NCI-H2081 (cell line): ENCODE results near the gene SMTNL1.

Source experiments
- DNase-seq, 2 experiments: peaks; one replicate each; lab custom pipeline; 2025; lab: John Stamatoyannopoulos, UW

SMTNL1 gene

DNA sequence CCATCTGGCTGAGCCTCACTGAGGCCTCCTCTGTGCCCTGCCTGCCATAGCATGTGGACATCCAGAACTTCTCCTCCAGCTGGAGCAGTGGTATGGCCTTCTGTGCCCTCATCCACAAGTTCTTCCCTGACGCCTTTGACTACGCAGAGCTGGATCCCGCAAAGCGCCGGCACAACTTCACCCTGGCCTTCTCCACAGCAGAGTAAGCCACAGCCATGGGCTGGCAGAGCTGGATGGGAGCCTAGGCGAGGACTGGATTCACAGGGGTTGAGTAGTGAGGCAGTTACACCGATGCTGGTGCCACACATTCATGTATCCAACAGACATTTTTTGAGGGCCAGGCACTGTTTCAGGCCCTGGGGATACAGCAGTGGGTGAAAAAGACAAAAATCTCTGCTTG is 9.1 kb downstream of the SMTNL1 start:
- no peak for DNase-seq

DNA sequence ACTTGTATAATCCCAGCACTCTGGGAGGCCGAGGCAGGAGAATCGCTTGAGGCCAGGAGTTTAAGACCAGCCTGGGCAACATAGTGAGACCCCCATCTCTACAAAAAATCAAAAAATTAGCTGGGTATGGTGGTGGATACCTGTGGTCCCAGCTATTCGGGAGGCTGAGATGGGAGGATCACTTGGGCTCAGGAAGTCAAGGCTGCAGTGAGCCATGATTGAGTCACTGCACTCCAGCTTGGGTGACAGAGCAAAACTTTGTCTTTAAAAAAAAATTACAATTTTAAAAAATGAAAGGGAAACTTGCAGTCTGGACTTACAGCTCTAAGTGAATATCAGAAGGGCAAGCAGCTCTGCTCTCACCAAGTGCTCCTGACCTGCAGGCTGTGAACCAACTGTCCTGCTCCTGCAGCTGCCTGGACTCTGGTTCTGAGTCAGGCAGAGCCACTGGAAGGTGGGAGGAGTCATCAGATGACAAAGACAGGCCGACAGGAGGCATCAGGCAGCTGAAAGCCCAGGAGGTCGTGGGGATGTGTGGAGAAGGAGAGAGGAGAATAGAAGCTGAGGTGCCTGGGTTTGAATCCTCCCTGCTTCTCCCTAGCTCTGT is 9.6 kb downstream of the SMTNL1 start:
- DNase-seq, result no peak

DNA sequence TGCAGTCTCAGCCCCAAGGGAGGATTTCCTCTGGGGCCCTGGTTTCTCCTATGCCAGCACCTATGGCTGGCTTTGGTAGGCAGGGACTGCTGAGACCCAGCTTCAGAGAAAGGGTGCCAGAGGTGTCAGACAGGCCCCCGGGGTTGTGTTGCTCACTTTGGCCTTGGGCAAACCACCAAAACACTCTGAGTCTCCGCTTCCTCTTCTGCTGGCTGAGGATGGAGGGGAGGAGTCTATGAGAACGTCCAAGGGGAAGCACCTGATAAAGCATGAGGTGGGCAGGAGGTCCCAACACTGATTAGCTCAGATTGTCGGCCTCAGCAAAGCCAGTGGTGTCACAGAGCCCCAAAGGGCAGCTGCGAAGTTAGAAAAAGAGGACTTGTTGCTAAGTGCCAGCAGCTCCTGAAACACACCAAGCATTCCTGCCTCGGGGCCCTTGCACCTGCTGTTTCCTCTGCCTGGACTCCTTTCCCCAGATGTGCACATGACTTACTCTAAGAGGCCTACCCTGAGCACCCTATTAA is 10.5 kb downstream of the SMTNL1 start:
- no peak for DNase-seq

DNA sequence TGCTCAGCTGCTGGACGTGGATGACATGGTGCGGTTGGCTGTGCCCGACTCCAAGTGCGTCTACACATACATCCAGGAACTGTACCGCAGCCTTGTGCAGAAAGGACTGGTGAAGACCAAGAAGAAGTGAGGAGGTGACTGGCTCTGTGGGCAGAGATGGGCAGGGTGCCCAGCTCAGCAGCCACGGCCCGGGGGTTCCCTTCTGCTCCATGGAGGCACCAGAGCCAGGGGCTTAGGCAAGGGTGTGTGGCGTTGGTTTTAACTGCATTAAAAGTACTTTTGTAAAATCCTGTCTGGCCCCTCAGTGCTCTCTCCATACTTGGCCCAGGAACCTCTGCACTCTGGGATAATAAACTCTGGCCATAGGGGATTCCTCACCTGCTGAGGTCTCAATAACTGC is 12.6 kb downstream of the SMTNL1 start:
- no peak for DNase-seq

- no peak for DNase-seq
Observed at GRCh38 chr11:57551941-57552340, 14.5 kb downstream of the SMTNL1 start.

- DNase-seq, result no peak
Observed at GRCh38 chr11:57552479-57552878, 15.1 kb downstream of the SMTNL1 start.

GRCh38 chr11:57555393-57555792 is 18.0 kb downstream of the SMTNL1 start:
- no peak for DNase-seq

DNA sequence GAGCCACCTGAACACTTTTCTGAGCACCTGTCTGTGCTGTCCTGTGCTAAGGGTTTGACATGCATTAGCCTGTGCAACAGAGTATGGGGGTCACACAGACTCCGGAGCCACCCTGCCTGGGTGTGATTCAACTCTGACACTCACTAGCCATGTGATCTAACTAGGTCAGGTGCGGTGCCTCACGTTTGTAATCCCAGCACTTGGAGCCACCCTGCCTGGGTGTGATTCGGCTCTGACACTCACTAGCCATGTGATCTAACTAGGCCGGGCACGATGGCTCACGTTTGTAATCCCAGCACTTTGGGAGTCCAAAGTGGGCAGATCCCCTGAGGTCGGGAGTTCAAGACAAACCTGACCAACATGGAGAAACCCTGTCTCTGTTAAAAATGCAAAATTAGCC is 18.6 kb downstream of the SMTNL1 start:
- no peak for DNase-seq

DNA sequence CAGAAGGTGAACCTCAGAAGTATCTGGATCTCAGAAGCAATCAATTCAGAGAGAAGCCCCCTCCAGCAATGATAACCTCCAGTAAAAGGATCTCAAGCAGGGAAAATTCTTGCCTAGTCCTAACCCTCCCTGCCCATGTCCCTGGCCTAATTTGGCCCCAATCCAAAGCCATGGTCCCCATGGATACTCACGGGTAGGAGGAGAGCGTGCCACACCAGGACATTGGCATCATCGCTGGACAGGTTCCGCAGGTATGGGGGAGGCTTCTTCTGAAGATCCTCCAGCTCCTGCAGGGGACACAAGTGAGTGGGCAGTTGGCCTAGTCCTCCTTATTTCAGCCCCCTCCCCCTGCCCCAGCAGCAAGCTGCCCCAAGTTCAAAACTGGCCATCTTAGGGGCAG is 22.8 kb downstream of the SMTNL1 start:
- DNase-seq, result no peak

DNA sequence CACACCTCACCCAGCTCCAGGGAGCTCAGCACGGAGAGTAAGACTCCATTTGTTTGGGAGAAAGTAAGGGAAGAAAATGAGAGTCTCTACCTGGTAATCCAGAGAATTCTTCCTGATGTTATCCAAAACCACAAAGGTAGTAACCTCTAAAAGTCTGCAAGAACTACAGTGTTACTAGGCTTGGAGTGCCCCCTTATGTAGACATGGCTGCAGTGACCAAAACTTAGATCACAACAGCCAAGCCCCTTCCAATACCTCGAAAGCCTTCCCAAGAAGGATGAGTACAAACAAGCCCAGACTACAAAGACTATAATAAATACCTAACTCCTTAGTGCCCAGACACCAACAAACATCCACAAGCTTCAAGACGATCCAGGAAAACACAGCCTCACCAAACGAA is 25.2 kb downstream of the SMTNL1 start:
- no peak for DNase-seq

DNA sequence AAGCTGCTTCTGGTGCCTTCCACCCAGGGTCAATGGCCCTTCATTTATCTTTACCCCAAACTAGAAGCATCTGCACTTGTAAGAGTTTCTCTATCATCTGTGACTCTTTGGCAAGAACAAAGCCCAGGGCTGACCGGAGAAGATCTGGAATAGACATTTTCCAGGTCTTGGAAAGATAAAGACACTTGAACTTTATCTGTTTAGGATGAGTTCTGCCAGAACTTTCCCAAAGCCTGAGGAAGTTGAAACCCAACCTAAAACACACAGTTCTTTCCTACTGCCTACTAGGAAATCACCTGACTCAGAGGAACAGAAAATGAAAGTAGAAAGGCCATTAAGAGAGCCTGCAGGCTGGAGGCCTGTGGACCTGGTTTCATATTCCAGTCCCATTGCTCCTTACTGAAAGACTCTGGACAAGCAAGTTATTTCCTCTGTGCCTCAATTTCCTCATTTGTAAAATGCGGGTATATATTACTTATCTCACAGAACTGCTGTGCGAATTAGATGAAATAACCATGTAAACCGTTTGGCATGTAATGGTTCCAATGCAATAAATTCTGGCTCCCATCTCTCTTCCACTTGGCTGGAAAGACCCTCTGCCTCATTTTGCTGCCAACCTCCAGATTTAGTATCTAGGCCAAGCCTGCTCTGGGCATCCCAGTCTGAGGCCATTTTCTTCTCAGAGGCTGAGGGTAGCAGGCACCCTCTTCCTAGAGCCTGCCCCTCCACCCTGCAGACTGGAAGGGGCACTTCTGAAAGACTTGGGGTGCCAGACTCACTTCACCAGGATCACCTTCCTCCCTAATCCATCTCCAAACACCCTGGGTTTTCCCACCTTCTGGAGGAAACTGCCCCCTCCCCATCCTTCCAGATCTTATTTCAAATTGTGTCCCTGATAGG is 28.9 kb downstream of the SMTNL1 start:
- no peak for DNase-seq

- no peak for DNase-seq
Observed at GRCh38 chr11:57566905-57567514, 29.6 kb downstream of the SMTNL1 start.

GRCh38 chr11:57567515-57568329 is 30.3 kb downstream of the SMTNL1 start, which contains the start of gene UBE2L6:
TSS of gene UBE2L6 (minus strand) at chr11:57567672. CDS start at chr11:57567611, 61 bp downstream.
- peak; percentile 56 to 65 for DNase-seq

GRCh38 chr11:57568330-57568766 is 31.0 kb downstream of the SMTNL1 start:
- no peak for DNase-seq

DNA sequence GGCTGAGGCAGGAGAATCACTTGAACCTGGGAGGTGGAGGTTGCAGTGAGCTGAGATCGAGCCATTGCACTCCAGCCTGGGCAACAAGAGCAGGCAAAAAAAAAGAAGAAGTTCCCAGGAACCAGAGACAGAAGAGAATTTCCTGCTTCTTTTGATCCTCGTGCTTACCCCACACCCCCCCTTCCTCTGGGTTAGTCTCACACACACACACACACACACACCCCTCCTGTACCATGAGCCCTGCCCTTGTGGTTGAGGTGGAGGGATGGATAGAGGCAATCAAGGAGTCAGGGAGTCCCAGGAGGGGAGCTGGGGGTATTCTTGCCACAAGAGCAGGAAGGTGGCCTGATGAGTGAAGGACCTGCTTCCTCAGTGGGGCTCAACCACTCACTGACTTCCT is 34.2 kb downstream of the SMTNL1 start:
- DNase-seq, result no peak

GRCh38 chr11:57574061-57574460 is 36.7 kb downstream of the SMTNL1 start:
- DNase-seq, result no peak

GRCh38 chr11:57584341-57584740 is 46.9 kb downstream of the SMTNL1 start:
- DNase-seq, result no peak

DNA sequence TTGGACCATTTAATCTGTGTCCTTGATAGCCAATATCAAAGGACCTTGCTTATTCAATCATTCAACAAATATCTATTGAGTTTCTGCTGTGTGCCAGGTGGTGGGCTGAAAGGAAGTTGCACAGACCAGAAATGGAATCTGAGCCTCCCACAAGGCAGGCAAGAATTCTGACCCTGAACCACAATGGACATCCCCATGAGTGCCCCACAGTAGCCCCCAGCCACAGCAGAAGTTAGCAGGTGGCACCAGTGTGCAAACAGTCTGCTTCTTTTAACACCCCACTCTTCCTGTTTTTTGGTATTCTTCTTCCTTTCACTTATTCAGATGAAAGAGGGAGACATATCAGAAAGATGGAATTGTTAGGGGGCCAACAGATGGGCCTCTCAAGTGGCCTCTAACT is 47.9 kb downstream of the SMTNL1 start:
- DNase-seq, result no peak

- DNase-seq, result no peak
Observed at GRCh38 chr11:57586711-57587245, 49.4 kb downstream of the SMTNL1 start.

- no peak for DNase-seq
Observed at GRCh38 chr11:57588046-57588710, 50.8 kb downstream of the SMTNL1 start.

DNA sequence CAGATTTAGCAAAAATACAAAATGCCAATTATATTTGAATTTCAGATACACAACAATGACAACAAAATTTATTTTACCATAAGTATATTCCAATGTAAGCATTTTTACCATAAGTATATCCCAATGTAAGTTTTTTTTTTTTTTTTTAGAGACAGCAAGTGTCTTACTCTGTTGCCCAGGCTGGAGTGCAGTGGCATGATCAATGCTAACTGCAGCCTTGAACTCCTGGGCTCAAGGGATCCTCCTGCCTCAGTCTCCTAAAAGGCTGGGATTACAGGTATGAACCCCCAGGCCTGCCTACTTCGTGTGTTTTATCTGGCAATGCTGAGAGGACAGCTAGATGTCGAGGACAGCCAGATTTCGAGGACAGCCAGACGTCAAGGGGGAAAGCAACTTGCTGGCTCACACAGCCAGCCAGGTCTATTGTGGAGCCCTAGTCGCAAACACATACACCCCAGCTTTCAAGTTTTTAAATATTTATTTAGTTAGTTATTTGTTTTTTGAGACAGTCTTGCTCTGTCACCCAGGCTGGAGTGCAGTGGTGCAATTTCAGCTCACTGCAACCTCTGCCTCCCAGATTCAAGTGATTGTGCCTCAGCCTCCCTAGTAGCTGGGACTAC is 59.0 kb downstream of the SMTNL1 start:
- no peak for DNase-seq
